DND-41 (cell line): Measurements from ENCODE around the gene NFKB2.
A peak's percentile ranks its signal among the peaks of the same experiment; 100 is the strongest.

ENCODE experiments used
- ATAC-seq: fragments of 200-7000 bp; cut with Tn5 transposase; 3 replicates; pipeline ENCODE4 v1.9.1; 2021; ENCODE audit warnings: low read depth; ENCODE audit not compliant: insufficient read depth
- DNase-seq: peaks from one replicate; pipeline ENCODE4 v3.0.0-alpha.2; 2020
- H2AFZ ChIP-seq: 2 replicates; pipeline ENCODE4 v1.6.0; 2012; ENCODE audit warnings: low read depth, low read length
- H3K27ac ChIP-seq: 2 replicates; pipeline ENCODE4 v1.5.1; 2012; ENCODE audit warnings: low read length, inconsistent platforms
- H3K27me3 ChIP-seq: fragments of 200-600 bp; sonication (generic); 2 replicates; pipeline ENCODE4 v1.6.0; 2012; ENCODE audit warnings: low read length, mild to moderate bottlenecking, inconsistent platforms; ENCODE audit not compliant: insufficient read depth, poor library complexity
- H3K36me3 ChIP-seq: 2 replicates; pipeline ENCODE4 v1.5.1; 2012; ENCODE audit warnings: low read length, inconsistent platforms; ENCODE audit not compliant: insufficient read depth
- H3K4me1 ChIP-seq: 2 replicates; pipeline ENCODE4 v1.5.1; 2012; ENCODE audit warnings: mild to moderate bottlenecking, low read length; ENCODE audit not compliant: insufficient read depth
- H3K4me2 ChIP-seq: 2 replicates; pipeline ENCODE4 v1.6.0; 2012; ENCODE audit warnings: mild to moderate bottlenecking, moderate library complexity, low read length, inconsistent platforms; ENCODE audit not compliant: insufficient read depth
- H3K4me3 ChIP-seq, 2 experiments: fragments of 200-600 bp in 1 of 2; shearing (Covaris generic) in 1 of 2; 2 replicates each; pipeline ENCODE4 v1.5.1; 2012 to 2016; ENCODE audit warnings: inconsistent platforms in 2 of 2, low read length in 2 of 2, mild to moderate bottlenecking in 2 of 2, low read depth in 1 of 2, moderate library complexity in 1 of 2
- H3K79me2 ChIP-seq: 2 replicates; pipeline ENCODE4 v1.6.0; 2012; ENCODE audit warnings: low read length, inconsistent platforms; ENCODE audit not compliant: insufficient read depth
- H3K9ac ChIP-seq: 2 replicates; pipeline ENCODE4 v1.6.0; 2012; ENCODE audit warnings: low read depth, mild to moderate bottlenecking, inconsistent platforms, low read length, moderate library complexity
- H3K9me3 ChIP-seq: 2 replicates; pipeline ENCODE4 v1.5.1; 2012; ENCODE audit warnings: low read length, moderate library complexity, mild to moderate bottlenecking, inconsistent platforms; ENCODE audit not compliant: insufficient read depth, severe bottlenecking
- H4K20me1 ChIP-seq: 2 replicates; pipeline ENCODE4 v1.6.0; 2012; ENCODE audit warnings: low read length; ENCODE audit not compliant: insufficient read depth
- EZH2 ChIP-seq: IDR thresholded peaks from 3 replicates; pipeline ENCODE4 v1.6.1; 2012; ENCODE audit warnings: borderline replicate concordance, low read depth, mild to moderate bottlenecking, moderate library complexity, low read length, inconsistent platforms; ENCODE audit not compliant: severe bottlenecking
- TF ChIP-seq, protein P1 (sequence below): IDR thresholded peaks from 2 replicates; pipeline ENCODE4 v1.5.1; 2012; ENCODE audit warnings: borderline replicate concordance, low read length, moderate library complexity, mild to moderate bottlenecking; ENCODE audit not compliant: poor library complexity, severe bottlenecking; ENCODE audit errors: extremely low read depth

The NFKB2 gene

DNA sequence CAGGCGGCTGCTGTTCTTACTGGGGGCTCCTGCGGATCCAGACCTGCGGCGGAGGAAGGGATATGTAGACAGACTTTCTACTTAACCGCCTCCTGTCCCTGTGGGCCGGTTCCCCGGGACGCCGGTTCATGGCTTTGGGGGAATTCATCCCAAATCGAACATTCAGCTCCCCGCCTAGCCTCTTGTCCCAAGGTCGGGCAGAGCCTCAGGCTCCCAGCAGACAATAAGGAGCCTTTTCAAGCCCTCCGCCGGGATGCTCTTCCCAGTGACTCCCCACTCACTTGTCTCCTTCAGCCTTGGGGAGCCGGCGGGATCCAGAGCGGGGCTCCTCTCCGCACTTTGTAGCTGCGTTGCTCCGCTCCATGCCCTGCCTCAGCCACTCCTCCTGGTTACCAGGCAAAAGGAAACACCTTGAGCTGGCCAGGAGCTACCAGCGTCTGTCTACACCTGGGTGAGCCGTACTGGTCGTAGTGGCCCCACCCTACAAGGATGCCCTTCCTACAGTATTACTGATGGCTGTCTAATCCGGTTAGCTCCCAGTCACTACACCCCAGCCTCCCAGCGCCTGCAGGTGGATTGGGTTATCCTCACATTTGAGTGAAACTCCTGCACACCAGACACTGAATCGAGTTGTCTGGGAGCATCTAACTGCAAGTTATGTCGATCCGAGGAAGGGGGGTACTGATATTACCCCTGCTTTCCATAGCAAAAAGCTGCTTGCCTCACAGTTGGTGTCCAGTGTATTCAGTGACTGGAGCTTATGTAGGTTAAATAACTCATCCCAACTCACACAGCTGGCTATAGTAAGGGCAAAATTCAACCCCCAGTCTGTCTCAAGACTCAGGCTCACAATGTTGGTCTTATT lies 55.8 kb downstream of the NFKB2 start, which contains the start of gene C10orf95:
TSS of gene C10orf95 (minus strand) at position 439 of the 865 bp plus-strand sequence. CDS start 450 bp downstream, outside the sequence.
- peak within 1 kb of the TSS; percentile 72 to 94 for H3K4me3 ChIP-seq
- H3K4me1 ChIP-seq = peaks cover 28% of the 10 kb centered on the region
- H3K9me3 ChIP-seq = no peaks in the 10 kb centered on the region
- 0 out of 2 replicates have a peak, but pooled peaks cover 4% of the 10 kb centered on the region for H4K20me1 ChIP-seq
- DNase-seq (no peak), ATAC-seq (no peak; the same call in 2 of the 3 replicates)
- no peaks in the 10 kb centered on the region for H3K27me3 ChIP-seq
- no peak for TF ChIP-seq EZH2
- TF ChIP-seq, protein P1, sequence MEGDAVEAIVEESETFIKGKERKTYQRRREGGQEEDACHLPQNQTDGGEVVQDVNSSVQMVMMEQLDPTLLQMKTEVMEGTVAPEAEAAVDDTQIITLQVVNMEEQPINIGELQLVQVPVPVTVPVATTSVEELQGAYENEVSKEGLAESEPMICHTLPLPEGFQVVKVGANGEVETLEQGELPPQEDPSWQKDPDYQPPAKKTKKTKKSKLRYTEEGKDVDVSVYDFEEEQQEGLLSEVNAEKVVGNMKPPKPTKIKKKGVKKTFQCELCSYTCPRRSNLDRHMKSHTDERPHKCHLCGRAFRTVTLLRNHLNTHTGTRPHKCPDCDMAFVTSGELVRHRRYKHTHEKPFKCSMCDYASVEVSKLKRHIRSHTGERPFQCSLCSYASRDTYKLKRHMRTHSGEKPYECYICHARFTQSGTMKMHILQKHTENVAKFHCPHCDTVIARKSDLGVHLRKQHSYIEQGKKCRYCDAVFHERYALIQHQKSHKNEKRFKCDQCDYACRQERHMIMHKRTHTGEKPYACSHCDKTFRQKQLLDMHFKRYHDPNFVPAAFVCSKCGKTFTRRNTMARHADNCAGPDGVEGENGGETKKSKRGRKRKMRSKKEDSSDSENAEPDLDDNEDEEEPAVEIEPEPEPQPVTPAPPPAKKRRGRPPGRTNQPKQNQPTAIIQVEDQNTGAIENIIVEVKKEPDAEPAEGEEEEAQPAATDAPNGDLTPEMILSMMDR = no peak
- peak within 1 kb of the TSS; percentile 75 for H3K27ac ChIP-seq
- peak within 1 kb of the TSS; percentile 97 for H3K9ac ChIP-seq
- peak within 1 kb of the TSS; percentile 85 for H2AFZ ChIP-seq
- H3K79me2 ChIP-seq = peaks cover 19% of the 10 kb centered on the region
- H3K36me3 ChIP-seq = peaks cover 12% of the 10 kb centered on the region
- H3K4me2 ChIP-seq = peak within 1 kb of the TSS; percentile 87
